IPS-20b (cell line): ENCODE results near the gene MGMT.

Source experiments
- H3K27ac ChIP-seq: one replicate; pipeline ENCODE4 v1.5.1; 2013; ENCODE audit warnings: low read length
- H3K27me3 ChIP-seq: 2 replicates; pipeline ENCODE4 v1.6.1; 2013; ENCODE audit warnings: mild to moderate bottlenecking, low read length, inconsistent platforms; ENCODE audit not compliant: insufficient read depth
- H3K36me3 ChIP-seq: 2 replicates; pipeline ENCODE4 v1.6.1; 2013; ENCODE audit warnings: low read depth, mild to moderate bottlenecking, inconsistent platforms, low read length, moderate library complexity; ENCODE audit not compliant: insufficient read depth
- H3K4me1 ChIP-seq: 2 replicates; pipeline ENCODE4 v1.6.1; 2013; ENCODE audit warnings: mild to moderate bottlenecking, control low read depth, inconsistent platforms, low read length, moderate library complexity; ENCODE audit not compliant: insufficient read depth
- H3K4me3 ChIP-seq: 2 replicates; pipeline ENCODE4 v1.5.1; 2013; ENCODE audit warnings: mild to moderate bottlenecking, low read length, inconsistent platforms
- H3K9ac ChIP-seq: 2 replicates; pipeline ENCODE4 v1.6.1; 2013; ENCODE audit warnings: low read depth, mild to moderate bottlenecking, inconsistent platforms, low read length, moderate library complexity
- H3K9me3 ChIP-seq: 2 replicates; pipeline ENCODE4 v1.6.1; 2013; ENCODE audit warnings: mild to moderate bottlenecking, low read depth, low read length, inconsistent platforms; ENCODE audit not compliant: insufficient read depth

MGMT gene

DNA sequence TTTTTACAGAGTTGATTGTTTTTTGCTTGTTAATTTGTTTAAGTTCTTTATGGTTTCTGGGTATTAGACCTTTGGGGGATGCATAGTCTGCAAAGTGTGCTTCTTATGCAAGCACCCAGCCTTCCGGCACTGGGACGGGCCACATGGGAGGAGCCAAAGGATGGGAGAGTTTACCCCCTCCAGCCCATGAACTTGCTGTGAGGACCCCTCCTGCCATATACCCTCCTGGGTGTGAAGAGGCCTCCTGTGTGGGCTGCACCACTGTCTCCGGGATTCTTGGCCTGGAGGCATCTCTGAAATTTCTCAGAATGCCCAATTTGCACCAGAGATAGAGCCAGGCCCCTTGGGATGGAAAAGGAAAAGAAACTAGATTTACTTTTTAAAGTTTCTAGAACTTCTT is 150.7 kb downstream of the MGMT start:
- Histone ChIP-seq H3K9me3 (no peaks in the 10 kb centered on the region), H3K4me3 (no peak overlapping the region), H3K27me3 (no peaks in the 10 kb centered on the region), H3K27ac (no peak overlapping the region), H3K9ac (no peak overlapping the region), H3K36me3 (no peaks in the 10 kb centered on the region), H3K4me1 (peaks cover under 1% of the 10 kb centered on the region; the same call in 1 of the 2 replicates)

DNA sequence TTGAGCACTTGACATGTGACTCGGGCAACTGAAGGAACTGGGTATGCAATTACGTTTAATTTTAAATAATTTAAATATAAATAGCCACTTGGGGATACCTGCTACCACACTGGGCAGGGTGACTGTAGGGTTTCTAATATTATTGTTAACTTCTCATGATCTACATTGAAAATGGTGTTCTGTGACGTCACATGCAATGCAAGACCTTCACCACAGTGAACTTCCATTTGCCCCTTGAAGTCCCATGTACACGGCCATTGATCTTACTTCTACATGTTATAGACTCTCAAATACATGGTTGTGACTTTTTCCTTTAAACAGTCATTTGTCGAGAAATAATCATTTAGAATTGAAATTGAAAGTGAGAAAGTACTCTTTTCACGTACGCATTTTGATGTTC is 154.0 kb downstream of the MGMT start:
- H3K9me3 ChIP-seq = no peaks in the 10 kb centered on the region
- no peak overlapping the region for H3K9ac ChIP-seq
- no peaks in the 10 kb centered on the region for H3K36me3 ChIP-seq
- H3K4me3 ChIP-seq = no peak overlapping the region
- peaks cover 3% of the 10 kb centered on the region; the same call in 1 of the 2 replicates for H3K4me1 ChIP-seq
- no peak overlapping the region for H3K27ac ChIP-seq
- H3K27me3 ChIP-seq = no peaks in the 10 kb centered on the region

DNA sequence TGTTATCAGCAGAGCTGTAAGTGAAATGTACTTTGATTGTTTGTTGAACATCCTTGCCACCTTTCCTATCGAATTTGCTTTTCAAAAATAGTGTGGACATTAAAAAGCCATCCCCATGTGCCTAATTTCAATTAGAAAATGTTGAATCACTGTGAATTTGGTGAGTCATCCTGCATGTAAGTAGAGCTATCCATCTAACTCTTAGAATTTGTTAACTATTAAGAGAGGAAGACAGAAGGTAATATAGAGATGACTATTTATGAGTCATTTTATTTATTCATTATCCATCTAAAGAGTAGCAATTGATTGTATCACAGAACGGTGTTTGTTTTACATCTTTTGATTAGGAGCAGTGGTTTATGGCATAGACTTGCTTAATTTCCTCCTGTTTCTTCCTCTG is 154.7 kb downstream of the MGMT start:
- H3K27me3 ChIP-seq = no peaks in the 10 kb centered on the region
- H3K27ac ChIP-seq = no peak overlapping the region
- H3K9me3 ChIP-seq = no peaks in the 10 kb centered on the region
- peaks cover 6% of the 10 kb centered on the region; the same call in 1 of the 2 replicates for H3K4me1 ChIP-seq
- H3K36me3 ChIP-seq = no peaks in the 10 kb centered on the region
- H3K4me3 ChIP-seq = no peak overlapping the region
- no peak overlapping the region for H3K9ac ChIP-seq

DNA sequence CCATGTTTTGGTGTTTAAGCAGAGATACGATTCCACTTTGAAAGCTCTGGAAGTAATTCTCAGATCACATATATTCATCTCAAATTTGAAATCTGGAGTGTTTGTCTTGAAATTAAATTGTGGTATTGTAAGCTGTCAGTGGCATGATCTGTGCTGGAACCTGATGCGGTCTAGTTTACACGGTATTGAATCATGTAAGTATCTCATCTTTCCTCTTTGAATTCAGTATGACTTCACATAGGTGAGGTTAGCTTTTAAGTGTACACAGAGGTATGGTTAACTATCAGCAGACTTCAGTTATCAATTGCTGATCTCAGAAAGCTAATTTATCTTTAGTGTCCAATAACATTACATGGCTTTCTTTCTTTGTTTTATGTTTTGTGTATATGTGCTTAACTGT is 155.2 kb downstream of the MGMT start:
- Histone ChIP-seq H3K9ac (no peak overlapping the region), H3K4me3 (no peak overlapping the region), H3K9me3 (no peaks in the 10 kb centered on the region), H3K27ac (no peak overlapping the region), H3K27me3 (no peaks in the 10 kb centered on the region), H3K4me1 (peaks cover 6% of the 10 kb centered on the region; the same call in 1 of the 2 replicates), H3K36me3 (no peaks in the 10 kb centered on the region)

DNA sequence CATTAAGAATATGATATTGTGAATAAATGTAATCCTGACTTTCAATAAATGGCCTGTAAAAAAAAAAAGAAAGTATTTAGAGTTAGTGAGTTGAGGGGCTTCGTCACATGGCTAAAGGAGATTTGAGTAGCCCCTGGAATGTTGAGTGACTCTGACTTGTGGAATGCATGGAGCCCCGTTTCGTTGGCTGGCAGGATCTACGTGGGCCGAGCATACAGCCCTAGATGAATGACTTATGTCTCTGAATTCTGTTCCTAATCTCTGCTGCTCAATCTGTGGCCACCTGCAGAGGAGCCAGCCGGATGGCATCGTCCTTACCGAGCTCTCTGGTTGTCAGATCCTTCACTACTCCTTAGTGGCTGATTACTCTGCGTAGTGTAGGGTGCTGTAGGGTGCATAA is 155.7 kb downstream of the MGMT start:
- H3K4me1 ChIP-seq = peaks cover 6% of the 10 kb centered on the region; the same call in 1 of the 2 replicates

DNA sequence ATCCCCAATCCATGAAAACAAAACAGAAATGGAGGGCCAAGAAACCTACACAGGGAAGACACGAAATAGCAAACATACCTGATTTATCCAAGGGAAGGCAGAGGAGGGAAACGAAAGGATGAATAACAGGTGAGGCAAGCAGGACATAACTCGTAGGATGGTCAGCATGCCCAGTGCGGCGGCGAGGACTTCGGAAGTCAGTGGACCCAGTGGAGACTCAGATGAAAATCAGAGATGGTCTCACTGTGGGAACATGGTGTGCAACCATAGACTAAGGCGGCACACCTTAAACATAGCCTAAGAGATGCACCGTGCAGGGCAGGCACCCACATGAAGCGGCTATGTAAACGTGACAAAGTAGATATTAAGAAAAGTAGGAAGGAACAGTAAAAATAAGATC is 157.5 kb downstream of the MGMT start:
- Histone ChIP-seq H3K36me3 (no peaks in the 10 kb centered on the region), H3K4me3 (no peak overlapping the region), H3K9me3 (no peaks in the 10 kb centered on the region), H3K4me1 (peaks cover 6% of the 10 kb centered on the region; the same call in 1 of the 2 replicates), H3K9ac (no peak overlapping the region), H3K27me3 (no peaks in the 10 kb centered on the region), H3K27ac (no peak overlapping the region)

More for the DNA sequence above, 155.7 kb downstream of the MGMT start:
- Histone ChIP-seq H3K9me3 (no peaks in the 10 kb centered on the region), H3K9ac (no peak overlapping the region), H3K27ac (no peak overlapping the region), H3K4me3 (no peak overlapping the region), H3K36me3 (no peaks in the 10 kb centered on the region), H3K27me3 (no peaks in the 10 kb centered on the region)

DNA sequence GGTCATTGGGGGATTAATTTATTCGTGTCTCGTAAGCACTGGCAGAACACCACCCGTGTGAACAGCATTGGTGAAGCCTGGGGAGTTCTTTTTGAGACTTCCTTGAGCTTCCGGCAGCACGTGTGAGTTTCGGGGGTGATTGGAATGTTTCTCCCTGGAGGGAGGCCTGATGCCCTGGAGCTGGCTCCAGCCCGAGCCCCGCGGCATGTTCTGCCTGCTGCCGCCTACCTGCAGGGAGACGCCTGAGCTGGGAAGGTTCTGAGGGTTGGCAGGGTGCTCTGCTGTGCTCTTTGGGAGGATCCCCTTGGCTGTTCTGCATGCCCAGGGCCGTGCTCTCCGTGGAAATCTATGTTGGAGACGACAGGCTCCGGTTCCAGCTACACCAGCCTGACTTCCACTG is 159.3 kb downstream of the MGMT start:
- peaks cover 6% of the 10 kb centered on the region; the same call in 1 of the 2 replicates for H3K4me1 ChIP-seq
- H3K27ac ChIP-seq = no peak overlapping the region
- no peaks in the 10 kb centered on the region for H3K9me3 ChIP-seq
- no peaks in the 10 kb centered on the region for H3K27me3 ChIP-seq
- no peak overlapping the region for H3K9ac ChIP-seq
- H3K4me3 ChIP-seq = no peak overlapping the region
- no peaks in the 10 kb centered on the region for H3K36me3 ChIP-seq

DNA sequence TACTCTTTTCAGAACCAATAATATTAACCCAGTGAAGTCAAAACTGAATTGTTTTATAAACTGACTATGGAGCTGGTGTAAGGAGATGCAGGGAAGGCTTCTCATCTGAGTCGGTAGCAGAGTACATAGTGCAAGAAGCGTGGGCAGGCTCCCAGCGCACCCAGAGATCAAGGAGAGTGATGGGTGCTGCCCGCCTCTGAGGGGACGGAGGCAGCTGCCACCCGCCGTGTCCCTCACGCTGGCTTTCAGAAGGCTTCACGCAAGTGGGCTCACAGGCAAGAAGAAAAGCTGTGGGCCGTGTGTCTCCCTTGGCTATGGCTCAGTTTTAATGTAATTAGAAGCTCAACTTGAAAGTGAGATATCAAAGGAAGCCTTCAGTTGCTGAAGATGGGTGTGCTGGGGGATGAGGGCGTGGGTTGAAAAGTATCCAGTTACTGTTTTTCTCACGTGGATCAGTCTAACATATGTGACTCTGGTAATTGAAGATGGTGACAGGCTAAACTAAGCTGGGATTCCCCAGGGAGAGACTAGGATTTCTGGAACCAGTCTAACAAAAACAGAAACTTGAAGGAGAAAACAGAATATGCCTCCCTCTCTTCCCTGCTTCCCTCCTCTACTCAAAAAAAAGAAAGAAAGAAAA is 159.9 kb downstream of the MGMT start:
- no peak overlapping the region for H3K4me3 ChIP-seq
- H3K36me3 ChIP-seq = no peaks in the 10 kb centered on the region
- H3K4me1 ChIP-seq = 0 out of 2 replicates have a peak, but pooled peaks cover 6% of the 10 kb centered on the region
- no peak overlapping the region for H3K27ac ChIP-seq
- H3K9ac ChIP-seq = no peak overlapping the region
- H3K27me3 ChIP-seq = no peaks in the 10 kb centered on the region
- no peaks in the 10 kb centered on the region for H3K9me3 ChIP-seq

DNA sequence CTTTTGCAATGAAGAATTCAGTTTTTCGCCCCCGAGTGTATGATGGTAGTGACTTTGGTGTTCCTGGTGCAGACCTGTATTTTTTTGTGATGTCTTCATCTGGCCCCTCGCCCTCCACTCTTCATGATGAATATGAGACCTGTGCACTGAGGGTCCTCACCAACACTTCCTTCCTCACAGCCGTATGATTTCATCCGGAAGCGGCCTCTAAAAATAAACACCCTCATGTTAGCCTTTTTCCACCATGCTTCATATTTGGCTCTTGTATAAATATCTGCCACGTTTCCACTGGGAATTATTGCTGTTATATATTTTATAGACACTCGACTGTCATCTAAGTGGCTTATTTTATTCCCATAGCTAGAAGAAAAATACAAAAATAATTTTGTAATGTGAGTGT is 160.4 kb downstream of the MGMT start:
- no peaks in the 10 kb centered on the region for H3K9me3 ChIP-seq

DNA sequence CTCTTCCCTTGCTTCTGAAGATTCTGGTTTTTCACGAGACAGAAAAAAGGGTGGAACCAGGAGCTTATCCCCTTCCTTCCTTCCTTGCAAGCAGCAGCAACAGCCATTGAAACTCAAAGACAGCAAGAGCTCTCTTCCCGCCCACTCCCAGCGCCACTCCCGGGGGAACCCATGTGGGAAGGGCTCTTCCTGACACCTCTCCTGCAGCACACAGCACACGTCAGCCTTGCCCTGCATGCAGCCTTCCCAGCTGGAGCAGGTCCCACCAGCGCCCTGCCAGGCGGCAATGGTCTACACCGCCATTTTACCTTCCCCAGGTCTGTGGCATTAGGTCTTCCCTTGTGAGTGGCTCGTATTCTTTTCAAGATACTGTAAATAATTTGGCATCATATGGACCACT is 161.8 kb downstream of the MGMT start:
- Histone ChIP-seq H3K36me3 (no peaks in the 10 kb centered on the region), H3K9ac (no peak overlapping the region), H3K4me3 (no peak overlapping the region)

More for the DNA sequence above, 160.4 kb downstream of the MGMT start:
- H3K27me3 ChIP-seq = no peaks in the 10 kb centered on the region
- H3K4me1 ChIP-seq = 0 out of 2 replicates have a peak, but pooled peaks cover 6% of the 10 kb centered on the region
- no peak overlapping the region for H3K9ac ChIP-seq
- H3K36me3 ChIP-seq = no peaks in the 10 kb centered on the region
- H3K4me3 ChIP-seq = no peak overlapping the region
- no peak overlapping the region for H3K27ac ChIP-seq

DNA sequence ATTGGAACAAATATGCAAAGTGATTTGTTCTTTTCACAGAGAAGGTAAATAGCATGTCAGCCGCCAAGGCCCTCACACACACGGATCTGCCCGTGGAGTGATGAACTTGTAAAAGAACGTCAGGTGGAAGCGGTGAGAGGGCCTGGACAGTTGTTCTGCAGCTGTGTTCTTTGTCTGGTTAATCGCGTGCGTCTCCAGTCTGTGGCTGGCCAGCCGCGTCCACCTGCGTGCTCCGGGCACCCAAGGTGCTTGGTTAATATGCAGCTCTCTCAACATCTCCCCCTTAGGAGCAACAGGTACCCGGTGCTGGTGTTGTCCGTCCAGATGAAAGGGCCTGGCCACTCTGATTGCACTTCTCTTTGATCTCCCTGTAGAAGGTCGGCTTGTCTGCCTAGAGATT is 162.9 kb downstream of the MGMT start:
- no peak overlapping the region for H3K27ac ChIP-seq
- H3K4me1 ChIP-seq = 0 out of 2 replicates have a peak, but pooled peaks cover 2% of the 10 kb centered on the region
- H3K9ac ChIP-seq = no peak overlapping the region
- H3K36me3 ChIP-seq = no peaks in the 10 kb centered on the region
- H3K27me3 ChIP-seq = no peaks in the 10 kb centered on the region
- no peaks in the 10 kb centered on the region for H3K9me3 ChIP-seq
- H3K4me3 ChIP-seq = no peak overlapping the region

More for the DNA sequence above, 161.8 kb downstream of the MGMT start:
- Histone ChIP-seq H3K27me3 (no peaks in the 10 kb centered on the region), H3K4me1 (0 out of 2 replicates have a peak, but pooled peaks cover 2% of the 10 kb centered on the region), H3K27ac (no peak overlapping the region), H3K9me3 (no peaks in the 10 kb centered on the region)

DNA sequence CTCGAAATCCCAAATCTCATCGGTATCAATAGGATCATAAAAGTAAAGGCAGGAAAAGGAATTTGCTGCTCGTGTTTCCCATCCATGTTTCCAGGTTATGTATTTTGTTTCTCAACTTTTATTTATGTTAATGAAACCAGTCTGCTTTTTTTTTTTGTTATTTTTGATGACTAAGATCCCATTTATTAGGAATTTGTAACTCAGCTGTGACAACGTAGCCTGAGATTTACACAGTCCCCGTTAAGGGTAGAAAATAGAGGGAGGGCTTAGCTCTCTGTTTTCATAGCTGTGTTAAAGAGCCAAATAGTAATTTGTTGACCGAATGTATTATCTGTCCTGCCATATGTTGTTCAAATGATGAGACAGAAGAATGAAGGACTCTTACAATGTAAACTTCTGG is 164.0 kb downstream of the MGMT start:
- H3K27ac ChIP-seq = no peak overlapping the region
- peaks cover 2% of the 10 kb centered on the region; the same call in 1 of the 2 replicates for H3K4me1 ChIP-seq
- H3K27me3 ChIP-seq = no peaks in the 10 kb centered on the region
- H3K9me3 ChIP-seq = no peaks in the 10 kb centered on the region
- H3K4me3 ChIP-seq = no peak overlapping the region
- H3K36me3 ChIP-seq = no peaks in the 10 kb centered on the region
- H3K9ac ChIP-seq = no peak overlapping the region
